ENCODE results near the gene GCFC2.

GCFC2 gene

DNA sequence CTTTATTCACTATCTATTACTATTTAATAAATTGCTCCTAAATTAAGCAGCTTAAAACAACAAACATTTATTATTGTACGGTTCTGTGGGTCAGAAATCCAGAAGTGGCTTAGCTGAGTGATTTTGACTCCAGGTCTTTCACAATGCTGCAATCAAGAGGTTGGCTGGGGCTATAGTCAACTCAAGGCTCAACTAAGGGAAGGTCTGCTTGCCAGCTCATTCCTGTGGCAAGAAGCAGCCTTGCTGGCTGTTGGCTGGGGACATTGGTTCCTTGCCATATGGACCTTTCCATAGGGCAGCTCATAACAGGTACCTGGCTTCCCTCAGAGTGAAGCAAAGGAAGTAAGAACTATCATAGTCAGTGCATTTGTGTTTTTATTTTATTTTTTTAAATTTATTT, 69.1 kb downstream of the GCFC2 start:
- peaks cover 4% of the 10 kb centered on the region for H3K4me1 ChIP-seq
- H3K36me3 ChIP-seq (ENCODE audit: control insufficient read depth, insufficient read depth, low read length), result no peaks in the 10 kb centered on the region
- H3K9me3 ChIP-seq (ENCODE audit: control insufficient read depth, low read length), result no peaks in the 10 kb centered on the region
- H3K27me3 ChIP-seq (ENCODE audit: control insufficient read depth, insufficient read depth, low read length), result no peaks in the 10 kb centered on the region
- H2AFZ ChIP-seq, result no peak overlapping the region
- H3K27ac ChIP-seq, result no peak overlapping the region
- H3K79me2 ChIP-seq, result peaks cover 7% of the 10 kb centered on the region
- no peak overlapping the region for H3K4me3 ChIP-seq (ENCODE audit: low read depth, low read length)
- H3K4me2 ChIP-seq (ENCODE audit: low read length), result no peak overlapping the region
- no peak overlapping the region for H3K9ac ChIP-seq
- TF ChIP-seq, protein P1, sequence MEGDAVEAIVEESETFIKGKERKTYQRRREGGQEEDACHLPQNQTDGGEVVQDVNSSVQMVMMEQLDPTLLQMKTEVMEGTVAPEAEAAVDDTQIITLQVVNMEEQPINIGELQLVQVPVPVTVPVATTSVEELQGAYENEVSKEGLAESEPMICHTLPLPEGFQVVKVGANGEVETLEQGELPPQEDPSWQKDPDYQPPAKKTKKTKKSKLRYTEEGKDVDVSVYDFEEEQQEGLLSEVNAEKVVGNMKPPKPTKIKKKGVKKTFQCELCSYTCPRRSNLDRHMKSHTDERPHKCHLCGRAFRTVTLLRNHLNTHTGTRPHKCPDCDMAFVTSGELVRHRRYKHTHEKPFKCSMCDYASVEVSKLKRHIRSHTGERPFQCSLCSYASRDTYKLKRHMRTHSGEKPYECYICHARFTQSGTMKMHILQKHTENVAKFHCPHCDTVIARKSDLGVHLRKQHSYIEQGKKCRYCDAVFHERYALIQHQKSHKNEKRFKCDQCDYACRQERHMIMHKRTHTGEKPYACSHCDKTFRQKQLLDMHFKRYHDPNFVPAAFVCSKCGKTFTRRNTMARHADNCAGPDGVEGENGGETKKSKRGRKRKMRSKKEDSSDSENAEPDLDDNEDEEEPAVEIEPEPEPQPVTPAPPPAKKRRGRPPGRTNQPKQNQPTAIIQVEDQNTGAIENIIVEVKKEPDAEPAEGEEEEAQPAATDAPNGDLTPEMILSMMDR (IDR thresholded peaks at IDR 0.05), result no peak

DNA sequence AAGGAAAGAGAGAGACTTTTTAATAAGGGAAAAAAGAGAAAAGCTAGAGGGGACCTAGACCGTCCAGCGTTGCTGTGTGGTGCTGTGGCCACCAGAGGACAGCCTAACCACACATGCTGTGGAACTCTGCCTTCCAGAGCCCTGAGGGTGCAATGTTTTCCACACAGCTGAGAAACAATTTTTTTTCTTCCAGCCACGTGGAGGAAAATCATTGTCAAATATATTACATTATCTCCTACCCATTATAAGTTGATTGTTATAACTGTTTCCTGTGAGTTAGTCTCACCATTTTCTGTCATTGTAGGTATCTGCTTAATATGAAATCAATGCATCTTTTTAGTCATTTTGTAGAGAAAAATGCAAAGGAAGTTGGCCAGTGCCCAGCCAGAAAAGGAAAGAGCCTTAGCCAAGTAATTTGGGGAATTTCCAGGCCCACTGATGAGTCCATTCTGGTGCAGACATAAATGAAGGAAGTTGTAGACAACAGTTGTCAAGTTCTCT, 70.0 kb downstream of the GCFC2 start:
- Histone ChIP-seq H3K4me1 (peaks cover 4% of the 10 kb centered on the region), H3K9me3 (ENCODE audit: control insufficient read depth, low read length) (no peaks in the 10 kb centered on the region), H3K79me2 (no peaks in the 10 kb centered on the region), H3K27ac (no peak overlapping the region), H3K9ac (no peak overlapping the region), H3K27me3 (ENCODE audit: control insufficient read depth, insufficient read depth, low read length) (no peaks in the 10 kb centered on the region), H3K36me3 (ENCODE audit: control insufficient read depth, insufficient read depth, low read length) (no peaks in the 10 kb centered on the region), H3K4me2 (ENCODE audit: low read length) (no peak overlapping the region), H2AFZ (peak overlapping the region; percentile 36), H3K4me3 (ENCODE audit: low read depth, low read length) (no peak overlapping the region)
- TF ChIP-seq, protein P1 (IDR thresholded peaks at IDR 0.05), result peak; percentile 99

DNA sequence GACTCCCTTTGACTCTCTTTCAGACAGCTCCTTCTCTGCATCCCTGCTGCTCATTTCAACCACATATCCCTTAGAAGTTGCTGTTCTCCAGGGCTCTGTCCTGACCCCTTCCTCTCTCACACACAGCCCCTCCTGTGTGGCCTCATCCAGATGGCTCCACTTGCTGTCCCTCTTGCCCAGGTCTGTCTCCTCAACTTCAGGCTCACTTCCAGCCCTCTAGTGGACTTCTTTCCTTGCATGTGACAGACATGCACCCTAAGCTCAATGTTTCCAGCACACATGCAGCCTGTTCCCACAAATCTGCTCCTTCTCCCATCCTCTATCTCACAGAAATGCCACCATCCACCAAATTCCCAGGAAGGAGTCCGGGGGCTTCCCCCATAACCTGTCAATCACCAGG, 73.1 kb downstream of the GCFC2 start:
- Histone ChIP-seq H3K79me2 (no peaks in the 10 kb centered on the region), H3K9me3 (ENCODE audit: control insufficient read depth, low read length) (no peaks in the 10 kb centered on the region), H3K4me3 (ENCODE audit: low read depth, low read length) (no peak overlapping the region), H2AFZ (no peak overlapping the region), H3K9ac (no peak overlapping the region), H3K4me1 (peaks cover 4% of the 10 kb centered on the region), H3K27ac (no peak overlapping the region), H3K4me2 (ENCODE audit: low read length) (no peak overlapping the region), H3K36me3 (ENCODE audit: control insufficient read depth, insufficient read depth, low read length) (no peaks in the 10 kb centered on the region), H3K27me3 (ENCODE audit: control insufficient read depth, insufficient read depth, low read length) (no peaks in the 10 kb centered on the region)
- TF ChIP-seq, protein P1 (IDR thresholded peaks at IDR 0.05), result no peak

DNA sequence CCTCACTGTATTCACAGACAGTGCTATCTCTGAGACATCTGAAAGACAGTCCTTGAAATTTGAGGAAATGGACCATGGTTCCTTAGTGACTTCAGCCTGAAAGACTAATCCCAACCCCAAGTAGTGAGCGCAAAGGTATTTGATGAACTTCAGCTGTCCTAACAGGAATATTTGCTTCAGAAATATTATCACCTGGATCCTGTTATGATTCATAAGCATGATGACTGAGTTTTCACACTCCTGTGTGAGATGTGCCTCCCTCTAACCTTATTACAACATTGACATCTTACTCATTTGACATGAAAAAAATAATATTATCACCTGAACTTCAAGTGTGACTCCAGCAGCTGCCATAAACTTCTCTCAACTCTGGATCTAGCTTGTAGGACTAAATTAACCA, 75.8 kb downstream of the GCFC2 start:
- H3K9ac ChIP-seq, result no peak overlapping the region
- H2AFZ ChIP-seq, result peak overlapping the region; percentile 35
- no peaks in the 10 kb centered on the region for H3K9me3 ChIP-seq (ENCODE audit: control insufficient read depth, low read length)
- no peaks in the 10 kb centered on the region for H3K79me2 ChIP-seq
- TF ChIP-seq, protein P1 (IDR thresholded peaks at IDR 0.05), result no peak
- H3K27me3 ChIP-seq (ENCODE audit: control insufficient read depth, insufficient read depth, low read length), result no peaks in the 10 kb centered on the region
- H3K4me2 ChIP-seq (ENCODE audit: low read length), result no peak overlapping the region
- no peak overlapping the region for H3K4me3 ChIP-seq (ENCODE audit: low read depth, low read length)
- no peaks in the 10 kb centered on the region for H3K36me3 ChIP-seq (ENCODE audit: control insufficient read depth, insufficient read depth, low read length)
- H3K27ac ChIP-seq, result no peak overlapping the region
- no peaks in the 10 kb centered on the region for H3K4me1 ChIP-seq

GRCh38 chr2:75633620-75634019, 77.1 kb downstream of the GCFC2 start:
- Histone ChIP-seq H3K27ac (no peak overlapping the region), H3K79me2 (no peaks in the 10 kb centered on the region), H3K9me3 (ENCODE audit: control insufficient read depth, low read length) (no peaks in the 10 kb centered on the region), H3K4me1 (no peaks in the 10 kb centered on the region), H3K36me3 (ENCODE audit: control insufficient read depth, insufficient read depth, low read length) (no peaks in the 10 kb centered on the region), H3K9ac (no peak overlapping the region), H3K27me3 (ENCODE audit: control insufficient read depth, insufficient read depth, low read length) (no peaks in the 10 kb centered on the region), H2AFZ (no peak overlapping the region), H3K4me3 (ENCODE audit: low read depth, low read length) (no peak overlapping the region), H3K4me2 (ENCODE audit: low read length) (no peak overlapping the region)
- TF ChIP-seq, protein P1 (IDR thresholded peaks at IDR 0.05), result no peak

Measured in parathyroid adenoma (tissue), 2 donors.